K562 (cell line): Measurements from ENCODE around the gene SLC22A23. TPM values are rescaled to one million over a fixed set of nuclear protein-coding genes. Genes with fewer than 3 reads are reported as not detected.

ENCODE experiments used
- ARID1B ChIP-seq: fragments of 450-650 bp; IDR thresholded peaks from 2 replicates; pipeline ENCODE4 v1.6.1; 2016; ENCODE audit warnings: antibody characterized with exemption, mild to moderate bottlenecking, inconsistent platforms
- BRCA1 ChIP-seq, 2 experiments: fragments of 450-650 bp in 1 of 2; sonication (generic) in 1 of 2; formaldehyde crosslinking in 1 of 2; IDR thresholded peaks; 2 replicates each; pipeline versions ENCODE4 v1.5.0 to v1.6.1; 2017 to 2020; ENCODE audit warnings: mild to moderate bottlenecking in 1 of 2, missing genetic modification reagents in 1 of 2
- CEBPZ ChIP-seq: fragments of 150-350 bp; IDR thresholded peaks from 2 replicates; pipeline ENCODE4 v1.6.1; 2014; ENCODE audit warnings: low read depth, mild to moderate bottlenecking, low read length, borderline replicate concordance
- ELF1 ChIP-seq: fragments of 200-800 bp; sonication (Bioruptor generic); IDR thresholded peaks from 2 replicates; pipeline ENCODE4 v1.6.1; 2016; ENCODE audit warnings: missing genetic modification characterization, missing compliant biosample characterization
- ERF ChIP-seq: fragments of 450-650 bp; formaldehyde crosslinking; IDR thresholded peaks from 2 replicates; pipeline ENCODE4 v1.4.0; 2020; ENCODE audit warnings: mild to moderate bottlenecking, mixed read lengths
- FIP1L1 ChIP-seq: fragments of 200-400 bp; formaldehyde crosslinking; IDR thresholded peaks from 2 replicates; pipeline ENCODE4 v1.6.1; 2018; ENCODE audit warnings: mild to moderate bottlenecking, low read depth, low read length; ENCODE audit not compliant: poor library complexity, severe bottlenecking
- HSF4 ChIP-seq: fragments of 250-450 bp; sonication (Bioruptor Pico); IDR thresholded peaks from 2 replicates; pipeline ENCODE4 v2.1.2; 2022; ENCODE audit warnings: mild to moderate bottlenecking, moderate library complexity, borderline replicate concordance
- IRF9 ChIP-seq: fragments of 450-650 bp; IDR thresholded peaks from 2 replicates; pipeline ENCODE4 v1.6.1; 2016; ENCODE audit warnings: missing biosample characterization, missing genetic modification characterization
- LCOR ChIP-seq: sonication (generic); formaldehyde crosslinking; IDR thresholded peaks from 2 replicates; pipeline ENCODE4 v1.8.0; 2022; ENCODE audit warnings: mild to moderate bottlenecking, missing genetic modification reagents
- MEIS2 ChIP-seq: fragments of 450-650 bp; IDR thresholded peaks from 2 replicates; pipeline ENCODE4 v1.6.1; 2014; ENCODE audit warnings: mild to moderate bottlenecking; ENCODE audit not compliant: partially characterized antibody
- MIER1 ChIP-seq: fragments of 450-650 bp; IDR thresholded peaks from 2 replicates; pipeline ENCODE4 v1.6.1; 2016; ENCODE audit warnings: antibody characterized with exemption, mild to moderate bottlenecking, low read depth
- NCOA1 ChIP-seq: fragments of 450-650 bp; IDR thresholded peaks from 2 replicates; pipeline ENCODE4 v1.6.1; 2016; ENCODE audit warnings: low read depth
- PBX2 ChIP-seq, 2 experiments: IDR thresholded peaks in 1 of 2; conservative IDR thresholded peaks in 1 of 2; 2 replicates each; pipeline ENCODE4 v1.6.1; 2016; ENCODE audit warnings: low read depth in 2 of 2, mild to moderate bottlenecking in 1 of 2, missing compliant biosample characterization in 1 of 2, missing genetic modification characterization in 1 of 2, moderate library complexity in 1 of 2
- PCBP1 ChIP-seq: fragments of 200-400 bp; formaldehyde crosslinking; IDR thresholded peaks from 2 replicates; pipeline ENCODE4 v1.6.1; 2018; ENCODE audit warnings: mild to moderate bottlenecking, low read depth, low read length; ENCODE audit not compliant: poor library complexity, severe bottlenecking
- SMARCB1 ChIP-seq: IDR thresholded peaks from 2 replicates; pipeline ENCODE4 v1.6.1; 2011; ENCODE audit warnings: improper control_type of control experiment, low read depth; ENCODE audit not compliant: insufficient read length
- THRAP3 ChIP-seq: fragments of 450-650 bp; IDR thresholded peaks from 2 replicates; pipeline ENCODE4 v1.6.1; 2016; ENCODE audit warnings: mild to moderate bottlenecking, inconsistent platforms, borderline replicate concordance
- USF2 ChIP-seq: sonication (generic); formaldehyde crosslinking; IDR thresholded peaks from 2 replicates; pipeline ENCODE4 v1.5.0; 2020; ENCODE audit warnings: missing genetic modification reagents
- ZNF274 ChIP-seq: IDR thresholded peaks from 2 replicates; pipeline ENCODE4 v1.6.1; 2011; ENCODE audit warnings: low read depth, mild to moderate bottlenecking, low read length, moderate library complexity, borderline replicate concordance
- polyA plus RNA-seq, 8 experiments: library from polyadenylated mRNA; depleted of rRNA in 4 of 8; stranded (reverse) in 5 of 8; unstranded in 3 of 8; fragments of >200 nt; fragmentation: Nextera tagmentation in 2 of 8; fragmentation: Illumina TruSeq in 1 of 8; extraction: Ambion mirVana in 2 of 8; extraction: Trizol in 1 of 8; gene quantifications; 2 replicates each; pipeline versions ENCODE4 v1.2.1 to v1.2.3, GENCODE V29; 2011 to 2014; ENCODE audit warnings: inconsistent platforms in 1 of 8, missing spikeins in 1 of 8
- total RNA-seq, 7 experiments: library from RNA; depleted of rRNA in 6 of 7; stranded (reverse); fragments of >200 nt in 6 of 7; fragmentation: Illumina TruSeq in 2 of 7; extraction: Trizol in 2 of 7; gene quantifications; 2 replicates each; pipeline versions ENCODE4 v1.2.1 to v1.2.3, GENCODE V29; 2011 to 2021; ENCODE audit warnings: low replicate concordance in 1 of 7

Gene SLC22A23
- total and polyA plus RNA-seq, 9 of the 15 experiments (the other 6 are each of a cell fraction or from before 2014, with no cell fraction given) = 0.30 to 8.7 (median 2.5) TPM

- TF ChIP-seq PBX2 (CRISPR knock-in tag; IDR thresholded peaks at IDR 0.05; ENCODE audit: low read depth) (no peak), PBX2 (tag; conservative IDR thresholded peaks at IDR 0.05; ENCODE audit: low read depth) (peak; percentile 34; the same call in 1 of the 2 replicates), ZNF274 (no peak), ELF1 (tag) (no peak), NCOA1 (no peak), MEIS2 (peak; percentile 52), THRAP3 (no peak), CEBPZ (no peak), FIP1L1 (no peak), USF2 (CRISPR knock-in tag) (no peak), HSF4 (CRISPR knock-in tag) (no peak), ARID1B (0 out of 2 replicates have a peak, but pooled peaks have one; percentile 16), ERF (CRISPR knock-in tag) (no peak), MIER1 (no peak), IRF9 (no peak), PCBP1 (no peak), SMARCB1 (no peak), BRCA1 (IDR thresholded peaks at IDR 0.05) (no peak), BRCA1 (CRISPR knock-in tag; IDR thresholded peaks at IDR 0.05) (no peak), LCOR (no peak)
Measured at GRCh38 chr6:3421791-3422434, 34.9 kb downstream of the SLC22A23 start (continued).
